HEK293T (cell line): Measurements from ENCODE around the gene GALNS.

Experiments
- FOXA1 ChIP-seq: fragments of 450-650 bp; IDR thresholded peaks from 2 replicates; pipeline ENCODE4 v1.6.1; 2016; ENCODE audit warnings: mild to moderate bottlenecking
- FOXK2 ChIP-seq: fragments of 450-650 bp; IDR thresholded peaks from 2 replicates; pipeline ENCODE4 v1.6.1; 2016; ENCODE audit warnings: mild to moderate bottlenecking
- HDGF ChIP-seq: fragments of 450-650 bp; IDR thresholded peaks from 2 replicates; pipeline ENCODE4 v1.6.1; 2017; ENCODE audit warnings: antibody characterized with exemption, borderline replicate concordance
- SP1 ChIP-seq: fragments of 450-650 bp; IDR thresholded peaks from 2 replicates; pipeline ENCODE4 v1.6.1; 2017
- SUZ12 ChIP-seq: fragments of 450-650 bp; IDR thresholded peaks from 2 replicates; pipeline ENCODE4 v1.6.1; 2016; ENCODE audit warnings: mild to moderate bottlenecking

- TF ChIP-seq HDGF, result no peak
- TF ChIP-seq FOXK2, result no peak
- no peak for TF ChIP-seq SP1
- TF ChIP-seq SUZ12, result no peak
- TF ChIP-seq FOXA1, result no peak
Measured at GRCh38 chr16:88809676-88810165, 47.0 kb downstream of the GALNS start.
